ENCODE measurements around the gene SNRNP200. TPM values are rescaled to one million over a fixed set of nuclear protein-coding genes. Genes with fewer than 3 reads are reported as not detected.
"Not testable (repeated sequence)": the region's sequence is repeated elsewhere in the genome, so short reads cannot be mapped to it uniquely, and the experiment has no call there.

The SNRNP200 gene
- total RNA-seq, 4 donors from 2014 or later = 51.1 to 89.8 (median 67.4) TPM

- in situ Hi-C loops (cut with MboI; ENCODE audit: low sequenced_read_pairs in 4 of 4) (loop anchor here in 2 of 4 donors (10.0 to 25.0 kb wide), 3 partner anchors 54 to 246 kb away; partner anchors contain the start of genes ASTL (in 1 of the 2), DUSP2 (in 1 of the 2) and STARD7 (in 1 of the 2)), intact Hi-C loops (cut with DNase I; ENCODE audit: low total_unique reads) (loop anchor here (10.0 kb wide), 1 partner anchor 376 kb away; the partner anchor contains the start of gene KANSL3)
- TF ChIP-seq CTCF (IDR thresholded peaks at IDR 0.05 in 4 of 5, conservative IDR thresholded peaks at IDR 0.05 in 1 of 5) (no peak), POLR2A (IDR thresholded peaks at IDR 0.05) (peak; percentile 21 to 52)
Observed at GRCh38 chr2:96258166-96259022, 47.0 kb downstream of the SNRNP200 start.

GRCh38 chr2:96257744-96258143 is 47.6 kb downstream of the SNRNP200 start:
- in situ Hi-C loops (cut with MboI; ENCODE audit: low sequenced_read_pairs in 4 of 4) = loop anchor here in 2 of 4 donors (10.0 to 25.0 kb wide), 3 partner anchors 53 to 245 kb away; partner anchors contain the start of genes ASTL (in 1 of the 2), DUSP2 (in 1 of the 2) and STARD7 (in 1 of the 2)
- H3K9me3 ChIP-seq, ATAC-seq, DNase-seq, H3K27me3 ChIP-seq: not testable (repeated sequence)
- intact Hi-C loops (cut with DNase I; ENCODE audit: low total_unique reads) = loop anchor here (10.0 kb wide), 1 partner anchor 377 kb away; the partner anchor contains the start of gene KANSL3
- Histone ChIP-seq H3K4me3 (peak overlapping the region in 1 of 4 donors; percentile 14), H3K4me1 (peaks cover 96 to 99% of the 10 kb centered on the region in 2 donors), H3K36me3 (peaks cover 0 to 22% of the 10 kb centered on the region in 2 donors), H3K27ac (peak overlapping the region; percentile 94 to 99 (median 96))

More at GRCh38 chr2:96258166-96259022, 47.0 kb downstream of the SNRNP200 start:
- Histone ChIP-seq H3K4me3 (peak overlapping the region in 1 of 4 donors; percentile 14), H3K27me3 (no peaks in the 10 kb centered on the region), H3K9me3 (no peaks in the 10 kb centered on the region), H3K4me1 (peaks cover 96 to 99% of the 10 kb centered on the region in 2 donors), H3K36me3 (peaks cover 0 to 16% of the 10 kb centered on the region in 2 donors), H3K27ac (peak overlapping the region; percentile 94 to 99 (median 96))
- ATAC-seq = peak; percentile 69 to 73
- DNase-seq = peak; percentile 80 to 88

DNA sequence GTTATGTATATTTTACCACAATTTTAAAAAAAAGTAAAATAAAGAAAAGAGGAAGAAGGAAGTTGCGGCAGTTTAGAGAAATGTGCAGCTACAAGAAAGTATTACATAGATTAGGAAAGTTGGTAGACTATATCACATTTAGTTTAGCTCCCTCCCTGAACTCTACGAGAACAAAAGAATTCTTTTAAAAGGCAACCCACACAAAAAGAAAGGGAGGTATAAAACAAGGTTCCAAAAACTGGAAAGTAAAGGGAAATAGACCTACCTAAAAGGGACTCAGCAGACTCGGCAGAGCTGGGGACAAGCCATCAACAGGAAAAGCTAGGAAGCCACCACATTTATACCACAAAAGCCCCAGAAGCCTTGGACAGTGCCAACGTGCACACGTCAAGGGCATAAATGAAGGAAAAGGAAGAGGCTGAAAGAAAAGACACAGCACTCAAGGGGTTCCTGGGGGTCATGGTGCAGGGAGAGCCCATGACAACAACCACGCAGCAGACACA is 48.7 kb downstream of the SNRNP200 start:
- no peaks in the 10 kb centered on the region for H3K9me3 ChIP-seq
- peaks cover 97 to 98% of the 10 kb centered on the region in 2 donors for H3K4me1 ChIP-seq
- no peak for DNase-seq
- intact Hi-C loops (cut with DNase I; ENCODE audit: low total_unique reads) (loop anchor here (10.0 kb wide), 1 partner anchor 378 kb away; the partner anchor contains the start of gene KANSL3), in situ Hi-C loops (cut with MboI; ENCODE audit: low sequenced_read_pairs in 4 of 4) (loop anchor here in 2 of 4 donors (10.0 to 25.0 kb wide), 3 partner anchors 52 to 244 kb away; partner anchors contain the start of genes ASTL (in 1 of the 2), DUSP2 (in 1 of the 2) and STARD7 (in 1 of the 2))
- peak overlapping the region; percentile 94 to 99 (median 96) for H3K27ac ChIP-seq
- ATAC-seq = no peak
- H3K4me3 ChIP-seq = no peak overlapping the region
- no peaks in the 10 kb centered on the region for H3K27me3 ChIP-seq
- peaks cover 0 to 22% of the 10 kb centered on the region in 2 donors for H3K36me3 ChIP-seq
- no peak for TF ChIP-seq CTCF (IDR thresholded peaks at IDR 0.05 in 4 of 5, conservative IDR thresholded peaks at IDR 0.05 in 1 of 5)
- TF ChIP-seq POLR2A (IDR thresholded peaks at IDR 0.05) = no peak

DNA sequence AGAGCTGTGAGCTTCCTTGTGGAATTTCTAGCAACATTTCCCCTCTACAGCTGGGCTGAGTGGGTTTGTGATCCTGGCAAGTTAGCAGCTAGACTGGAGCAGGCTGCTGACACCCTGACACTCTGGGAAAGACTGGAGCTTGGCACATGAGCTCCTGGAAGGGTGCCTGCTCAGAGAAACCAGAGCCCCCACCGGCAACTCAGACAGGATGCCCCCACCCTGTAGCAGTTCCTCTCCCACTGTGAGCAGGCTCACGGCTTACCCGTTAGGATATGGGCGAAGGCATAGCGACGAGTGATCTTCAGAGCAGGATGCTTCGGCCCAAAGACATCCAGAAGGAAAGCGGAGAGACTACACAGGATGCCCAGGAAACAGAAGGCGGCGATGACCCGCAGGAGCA is 50.8 kb downstream of the SNRNP200 start:
- no peak overlapping the region for H3K4me3 ChIP-seq
- ATAC-seq = no peak
- intact Hi-C loops (cut with DNase I; ENCODE audit: low total_unique reads) = loop anchor here (10.0 kb wide), 1 partner anchor 380 kb away; the partner anchor contains the start of gene KANSL3
- H3K27me3 ChIP-seq = no peaks in the 10 kb centered on the region
- in situ Hi-C loops (cut with MboI; ENCODE audit: low sequenced_read_pairs in 4 of 4) = loop anchor here in 2 of 4 donors (10.0 to 25.0 kb wide), 3 partner anchors 50 to 242 kb away; partner anchors contain the start of genes ASTL (in 1 of the 2), DUSP2 (in 1 of the 2) and STARD7 (in 1 of the 2)
- no peak for TF ChIP-seq POLR2A (IDR thresholded peaks at IDR 0.05)
- TF ChIP-seq CTCF (IDR thresholded peaks at IDR 0.05 in 4 of 5, conservative IDR thresholded peaks at IDR 0.05 in 1 of 5) = no peak
- no peaks in the 10 kb centered on the region for H3K9me3 ChIP-seq
- peaks cover 0 to 22% of the 10 kb centered on the region in 2 donors for H3K36me3 ChIP-seq
- DNase-seq = no peak
- peak overlapping the region; percentile 94 to 99 (median 96) for H3K27ac ChIP-seq
- H3K4me1 ChIP-seq = peaks cover 96 to 99% of the 10 kb centered on the region in 2 donors

All from gastrocnemius medialis (tissue), 4 donors.